ENCODE data around the gene KCNK16.

Gene KCNK16

GRCh38 chr6:39341937-39342336 is 19.4 kb upstream of the KCNK16 start:
- DNase-seq (ENCODE audit: low read depth), result no peak

GRCh38 chr6:39341352-39341751 is 18.9 kb upstream of the KCNK16 start:
- DNase-seq (ENCODE audit: low read depth), result no peak

GRCh38 chr6:39339868-39340550 is 17.5 kb upstream of the KCNK16 start:
- no peak for DNase-seq (ENCODE audit: low read depth)

- no peak for DNase-seq (ENCODE audit: low read depth)
These were observed 16.8 kb upstream of the KCNK16 start for GRCh38 chr6:39339096-39339867.

GRCh38 chr6:39338397-39338796 is 15.9 kb upstream of the KCNK16 start:
- no peak for DNase-seq (ENCODE audit: low read depth)

GRCh38 chr6:39335780-39336545 is 13.5 kb upstream of the KCNK16 start:
- DNase-seq (ENCODE audit: low read depth), result no peak

- DNase-seq (ENCODE audit: low read depth), result no peak
These were observed 11.3 kb upstream of the KCNK16 start for GRCh38 chr6:39333644-39334438.

GRCh38 chr6:39330476-39330875 is 8.0 kb upstream of the KCNK16 start:
- DNase-seq (ENCODE audit: low read depth), result no peak

GRCh38 chr6:39330057-39330456 is 7.6 kb upstream of the KCNK16 start:
- DNase-seq (ENCODE audit: low read depth), result no peak

- no peak for DNase-seq (ENCODE audit: low read depth)
These were observed 5.6 kb upstream of the KCNK16 start for GRCh38 chr6:39328066-39328465.

- no peak for DNase-seq (ENCODE audit: low read depth)
These were observed 5.0 kb upstream of the KCNK16 start for GRCh38 chr6:39327507-39327906.

- DNase-seq (ENCODE audit: low read depth), result no peak
These were observed 741 bp downstream of the KCNK16 start for GRCh38 chr6:39321761-39322160.

GRCh38 chr6:39320363-39320984 is 2.0 kb downstream of the KCNK16 start:
- DNase-seq (ENCODE audit: low read depth), result no peak

GRCh38 chr6:39319621-39320362 is 2.7 kb downstream of the KCNK16 start:
- no peak for DNase-seq (ENCODE audit: low read depth)

- DNase-seq (ENCODE audit: low read depth), result no peak
These were observed 5.2 kb downstream of the KCNK16 start for GRCh38 chr6:39317256-39317655.

GRCh38 chr6:39314273-39314795 is 8.2 kb downstream of the KCNK16 start, which contains the start of gene KCNK17:
TSS of gene KCNK17 (minus strand) at chr6:39314419. CDS start at chr6:39314320, 99 bp downstream.
- DNase-seq (ENCODE audit: low read depth), result no peak

- DNase-seq (ENCODE audit: low read depth), result no peak
These were observed 8.8 kb downstream of the KCNK16 start for GRCh38 chr6:39313526-39314272.

GRCh38 chr6:39312912-39313525 is 9.5 kb downstream of the KCNK16 start:
- DNase-seq (ENCODE audit: low read depth), result no peak

- no peak for DNase-seq (ENCODE audit: low read depth)
These were observed 12.0 kb downstream of the KCNK16 start for GRCh38 chr6:39310542-39310941.
